GM12801 (cell line): ENCODE results near the gene DDX17.

Experiments
- CTCF ChIP-seq: IDR thresholded peaks from one replicate; pipeline ENCODE4 v1.5.1; 2011; ENCODE audit warnings: control low read depth; ENCODE audit not compliant: insufficient read length; ENCODE audit errors: extremely low read depth

DDX17 gene

GRCh38 chr22:38503021-38503420 is 3.1 kb downstream of the DDX17 start:
- TF ChIP-seq CTCF: no peak

- no peak for TF ChIP-seq CTCF
Observed at GRCh38 chr22:38501797-38502672, 4.1 kb downstream of the DDX17 start.

GRCh38 chr22:38497869-38498268 is 8.2 kb downstream of the DDX17 start:
- no peak for TF ChIP-seq CTCF

GRCh38 chr22:38494939-38495338 is 11.2 kb downstream of the DDX17 start:
- TF ChIP-seq CTCF: no peak

GRCh38 chr22:38494498-38494897 is 11.6 kb downstream of the DDX17 start:
- no peak for TF ChIP-seq CTCF

- TF ChIP-seq CTCF: no peak
Observed at GRCh38 chr22:38491707-38492348, 14.3 kb downstream of the DDX17 start.

- no peak for TF ChIP-seq CTCF
Observed at GRCh38 chr22:38490915-38491314, 15.2 kb downstream of the DDX17 start.
